AG09319 (cell line): ENCODE measurements around the gene PEX14.

Experiments used
- DNase-seq: peaks from one replicate; pipeline ENCODE4 v3.0.0-alpha.2; 2010; ENCODE audit warnings: low read depth; ENCODE audit errors: extremely low read depth
- CTCF ChIP-seq: IDR thresholded peaks from 2 replicates; pipeline ENCODE4 v1.5.1; 2011; ENCODE audit warnings: low read depth, mild to moderate bottlenecking, inconsistent platforms, low read length, moderate library complexity

Gene PEX14

GRCh38 chr1:10632691-10633090 lies 157.9 kb downstream of the PEX14 start:
- no peak for DNase-seq
- TF ChIP-seq CTCF = no peak

GRCh38 chr1:10633416-10633815 lies 158.7 kb downstream of the PEX14 start:
- DNase-seq = no peak
- no peak for TF ChIP-seq CTCF

- TF ChIP-seq CTCF = no peak
- no peak for DNase-seq
Observed at GRCh38 chr1:10634075-10634427, 159.3 kb downstream of the PEX14 start.

DNA sequence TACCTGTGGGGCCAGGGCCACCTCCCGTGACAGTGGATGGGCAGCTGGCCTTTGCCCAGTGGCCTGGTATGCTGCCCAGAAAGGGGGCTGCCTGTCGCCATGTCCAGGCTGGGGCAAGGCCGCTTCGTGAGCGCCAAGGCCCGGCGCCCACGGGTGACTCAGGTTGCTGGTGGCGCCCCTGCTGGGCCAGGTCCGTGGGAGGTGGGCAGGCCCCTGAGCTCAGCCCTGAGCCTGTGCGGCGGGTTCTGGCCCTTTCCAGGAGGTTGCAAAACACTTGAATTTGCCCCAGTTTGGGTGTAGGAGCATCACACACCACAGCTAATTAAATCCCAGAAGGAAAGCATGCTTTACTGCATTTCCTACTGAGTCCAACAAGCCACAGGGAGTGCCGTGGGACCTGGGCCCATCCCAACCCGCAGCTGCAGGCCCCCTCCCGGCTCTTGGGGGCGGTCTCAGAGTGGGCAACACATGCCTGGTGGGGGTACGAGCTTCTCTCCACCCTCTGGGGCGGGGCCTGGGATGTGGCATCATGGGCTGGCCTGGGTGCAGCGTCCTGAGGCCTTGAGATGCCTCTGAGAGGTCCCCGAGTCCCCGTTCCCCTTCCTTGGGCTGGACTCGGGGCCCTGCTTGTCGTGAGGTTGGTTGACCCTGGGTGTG lies 159.8 kb downstream of the PEX14 start:
- TF ChIP-seq CTCF = no peak
- DNase-seq = no peak

DNA sequence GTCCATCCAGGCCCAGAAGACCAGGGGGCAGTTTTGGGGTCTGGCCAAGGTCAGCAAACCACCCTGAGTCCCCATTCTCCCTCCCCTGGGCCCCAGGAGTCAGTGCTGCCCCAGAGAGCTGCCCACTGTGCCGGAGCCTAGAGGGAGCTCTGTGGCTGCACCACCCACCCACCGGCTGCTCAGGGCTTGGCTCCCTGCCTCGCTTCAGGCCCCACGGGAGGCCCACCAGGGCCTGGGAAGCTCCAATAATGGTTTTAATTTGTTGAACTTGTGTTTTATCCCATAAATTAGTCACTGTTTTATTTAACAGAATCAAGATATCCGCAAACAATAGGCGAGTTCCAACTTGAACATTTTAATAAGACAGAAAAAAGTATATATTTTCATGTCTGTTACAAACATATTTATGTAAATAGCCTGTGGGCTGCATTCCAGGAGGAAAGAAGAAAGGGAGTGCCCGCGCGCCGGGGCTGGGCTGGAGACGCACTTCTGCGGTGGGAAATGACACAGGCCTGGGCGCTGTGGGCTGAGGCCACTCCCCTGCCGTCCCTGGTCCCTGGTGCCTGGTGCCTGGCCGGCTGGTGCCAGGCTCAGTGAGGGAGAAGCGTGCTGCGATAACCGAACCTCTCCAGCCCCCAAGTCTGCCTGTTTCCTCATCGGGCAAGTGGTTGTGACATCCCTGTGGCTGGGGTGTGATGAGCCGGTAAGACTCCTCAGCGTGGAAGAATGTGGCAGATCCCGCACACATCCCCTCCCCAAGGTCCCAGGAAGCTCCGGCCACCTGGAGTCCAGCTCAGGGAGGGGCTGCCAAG lies 160.5 kb downstream of the PEX14 start:
- no peak for DNase-seq
- TF ChIP-seq CTCF = no peak

GRCh38 chr1:10635992-10636391 lies 161.2 kb downstream of the PEX14 start:
- no peak for TF ChIP-seq CTCF
- no peak for DNase-seq

- no peak for DNase-seq
- TF ChIP-seq CTCF = no peak
Observed at GRCh38 chr1:10637400-10637799, 162.7 kb downstream of the PEX14 start.
